ENCODE measurements around the gene DDO.

- no peak for TF ChIP-seq CTCF (IDR thresholded peaks at IDR 0.05)
- TF ChIP-seq ZFX (IDR thresholded peaks at IDR 0.05; ENCODE audit: borderline replicate concordance) = no peak
Observed at GRCh38 chr6:110351546-110351945, 63.8 kb downstream of the DDO start.
